Urinary bladder (tissue), 4 donors: ENCODE measurements around the gene AP4M1. TPM values are rescaled to one million over a fixed set of nuclear protein-coding genes. Genes with fewer than 3 reads are reported as not detected.

Experiments
- DNase-seq: peaks from one replicate; pipeline ENCODE4 v3.0.0-alpha.2; 2015; ENCODE audit errors: extremely low spot score
- H3K27ac ChIP-seq: one replicate; pipeline ENCODE4 v1.5.1; 2013; ENCODE audit warnings: low read depth, mild to moderate bottlenecking, moderate library complexity
- H3K36me3 ChIP-seq: one replicate; pipeline ENCODE4 v1.6.1; 2013; ENCODE audit warnings: mild to moderate bottlenecking, moderate library complexity; ENCODE audit not compliant: insufficient read depth
- H3K4me1 ChIP-seq: one replicate; pipeline ENCODE4 v1.6.1; 2013; ENCODE audit warnings: mild to moderate bottlenecking, moderate library complexity; ENCODE audit not compliant: insufficient read depth
- H3K4me3 ChIP-seq: one replicate; pipeline ENCODE4 v1.5.1; 2013; ENCODE audit warnings: low read depth, low read length
- WGBS: extraction: QIAGEN DNeasy Blood & Tissue Kit; methylation state at CpG from one replicate; pipeline ENCODE4 v1.1.7; 2013; 5-methylcytosine and 5-hydroxymethylcytosine counted together
- polyA plus RNA-seq: library from polyadenylated mRNA; stranded (reverse); fragments of 200-250 nt; gene quantifications from one replicate; pipeline ENCODE4 v1.2.3, GENCODE V29; 2013
- total RNA-seq: library from RNA; depleted of rRNA; stranded (reverse); fragments of >200 nt; gene quantifications from one replicate; pipeline ENCODE4 v1.2.3, GENCODE V29; 2014
- donor health status: healthy with polysubstance abuse.
- donor health status: healthy.

AP4M1 gene
- total and polyA plus RNA-seq, 2 donors = 13.9 to 23.9 TPM

GRCh38 chr7:100091411-100092181 is 9.8 kb upstream of the AP4M1 start:
- Histone ChIP-seq H3K4me3 (no peak overlapping the region), H3K4me1 (no peaks in the 10 kb centered on the region), H3K36me3 (peaks cover 2% of the 10 kb centered on the region), H3K27ac (no peak overlapping the region)
- no peak for DNase-seq
- 50% methylated on average over 19 of the region's 19 CpGs for WGBS

DNA sequence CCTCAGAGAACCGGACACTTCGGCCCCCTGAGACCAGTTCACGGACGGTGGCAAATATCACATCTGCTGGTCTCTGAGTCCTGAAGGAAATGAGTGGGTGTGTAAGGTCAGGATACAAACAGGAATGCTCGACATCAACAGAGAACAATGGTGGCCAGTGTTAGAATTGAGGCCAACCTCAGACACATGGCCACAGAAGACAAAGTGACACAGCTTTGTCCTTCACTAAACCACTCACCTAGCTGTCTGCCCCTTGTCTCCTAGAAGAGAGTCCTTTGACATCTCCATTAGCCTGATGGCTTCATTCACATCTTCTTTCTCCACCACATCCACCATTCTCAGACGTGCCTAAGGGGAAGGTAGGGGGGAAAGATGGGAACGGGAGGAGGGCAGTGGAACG is 8.4 kb upstream of the AP4M1 start:
- Histone ChIP-seq H3K4me1 (no peaks in the 10 kb centered on the region), H3K4me3 (no peak overlapping the region), H3K36me3 (peaks cover 2% of the 10 kb centered on the region), H3K27ac (no peak overlapping the region)
- 49% methylated on average over 8 of the region's 8 CpGs for WGBS
- no peak for DNase-seq

DNA sequence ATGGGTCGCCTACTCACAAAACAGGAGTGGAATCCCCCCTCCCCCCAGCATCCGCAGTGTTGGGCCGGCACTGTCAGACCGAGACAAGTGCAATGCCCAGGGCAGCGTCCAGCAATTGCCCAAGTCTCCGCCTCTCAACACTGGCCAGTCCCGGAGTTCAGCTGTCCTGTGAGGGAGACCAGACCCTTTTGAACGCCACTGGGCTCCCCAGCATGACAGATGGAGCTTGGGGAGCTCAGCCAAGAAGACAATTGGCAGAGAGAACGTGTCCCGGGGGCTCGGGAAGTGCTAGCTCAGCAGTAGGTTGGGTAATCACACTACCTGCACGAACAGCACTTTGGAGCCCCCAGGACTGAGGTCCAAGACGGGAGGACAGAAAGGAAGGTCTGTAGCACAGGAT is 7.9 kb upstream of the AP4M1 start:
- Histone ChIP-seq H3K4me3 (no peak overlapping the region), H3K36me3 (peaks cover 2% of the 10 kb centered on the region), H3K27ac (no peak overlapping the region), H3K4me1 (no peaks in the 10 kb centered on the region)
- no peak for DNase-seq
- 39% methylated on average over 13 of the region's 13 CpGs for whole genome bisulfite sequencing

DNA sequence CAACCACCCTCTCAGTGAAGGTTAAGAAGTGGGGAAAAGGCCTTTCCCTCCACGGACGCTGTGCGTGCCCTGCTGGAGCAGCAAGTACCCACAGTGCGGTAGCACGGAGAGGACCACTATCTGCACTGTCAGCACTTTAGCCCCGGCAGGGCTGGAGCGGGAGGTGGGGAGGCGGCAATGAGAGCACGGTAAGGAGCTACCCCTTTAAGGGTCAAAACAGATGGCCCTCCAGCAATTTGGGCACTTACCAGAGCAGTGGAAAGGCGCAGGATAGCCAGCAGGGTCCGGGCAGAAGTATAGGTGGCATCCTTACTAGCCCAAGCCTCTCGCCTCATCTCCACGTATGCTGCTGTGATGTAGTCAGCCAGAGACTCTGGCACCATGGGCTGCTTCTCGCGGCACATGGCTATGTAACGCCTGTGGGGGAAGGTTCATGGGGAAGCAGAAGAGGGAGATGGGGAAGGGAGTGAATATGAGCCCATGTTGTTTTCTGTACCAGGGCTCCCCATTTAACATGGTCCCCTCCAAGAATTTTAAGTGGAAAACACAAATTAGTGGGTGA is 7.4 kb upstream of the AP4M1 start:
- Histone ChIP-seq H3K4me3 (no peak overlapping the region), H3K4me1 (no peaks in the 10 kb centered on the region), H3K36me3 (peaks cover 2% of the 10 kb centered on the region), H3K27ac (no peak overlapping the region)
- no peak for DNase-seq
- 78% methylated on average over 16 of the region's 16 CpGs for WGBS

GRCh38 chr7:100095289-100095688 is 6.2 kb upstream of the AP4M1 start:
- no peaks in the 10 kb centered on the region for H3K4me1 ChIP-seq
- no peak for DNase-seq
- H3K4me3 ChIP-seq = no peak overlapping the region
- WGBS = 83% methylated on average over 9 of the region's 9 CpGs
- no peak overlapping the region for H3K27ac ChIP-seq
- H3K36me3 ChIP-seq = peaks cover 2% of the 10 kb centered on the region

DNA sequence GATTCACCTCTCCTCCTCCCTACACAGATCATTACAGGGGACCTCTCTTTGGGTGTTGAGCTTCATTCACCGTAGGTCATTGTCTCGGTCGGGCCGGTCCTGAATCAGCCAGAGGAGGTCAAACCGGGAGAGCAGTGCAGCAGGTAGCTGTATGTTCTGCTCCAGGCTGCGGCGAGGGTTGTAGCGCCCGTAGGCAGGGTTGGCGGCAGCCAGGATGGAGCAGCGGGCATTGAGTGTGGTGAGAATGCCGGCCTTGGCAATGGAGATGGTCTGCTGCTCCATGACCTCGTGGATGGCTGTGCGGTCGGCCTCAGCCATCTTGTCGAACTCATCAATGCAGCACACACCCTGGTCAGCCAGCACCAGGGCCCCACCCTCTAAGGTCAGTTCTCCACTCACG is 5.7 kb upstream of the AP4M1 start:
- 92% methylated on average over 17 of the region's 17 CpGs for WGBS
- H3K4me3 ChIP-seq = no peak overlapping the region
- H3K36me3 ChIP-seq = peaks cover 2% of the 10 kb centered on the region
- DNase-seq = no peak
- no peak overlapping the region for H3K27ac ChIP-seq
- H3K4me1 ChIP-seq = no peaks in the 10 kb centered on the region

DNA sequence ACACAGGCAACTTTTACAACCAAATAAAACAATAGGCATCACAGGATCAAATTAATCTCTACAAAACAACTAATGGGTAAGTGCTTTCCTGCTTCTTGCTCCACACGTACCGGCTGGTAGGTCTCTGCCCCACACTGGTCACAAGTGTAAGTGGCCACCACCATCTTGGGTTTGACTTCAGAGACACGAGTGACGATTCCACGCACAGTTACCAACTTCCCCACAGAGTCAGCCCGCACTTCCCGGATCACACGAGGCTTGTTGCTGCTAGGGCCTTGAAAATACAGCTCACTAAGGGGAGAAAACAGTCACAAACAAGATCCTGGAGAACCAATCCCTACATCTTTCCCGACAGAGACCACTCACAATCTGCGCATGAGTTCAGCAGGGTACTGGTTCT is 2.5 kb upstream of the AP4M1 start:
- no peak overlapping the region for H3K27ac ChIP-seq
- peaks cover 2% of the 10 kb centered on the region for H3K36me3 ChIP-seq
- WGBS = 82% methylated on average over 10 of the region's 10 CpGs
- no peaks in the 10 kb centered on the region for H3K4me1 ChIP-seq
- H3K4me3 ChIP-seq = no peak overlapping the region
- no peak for DNase-seq

DNA sequence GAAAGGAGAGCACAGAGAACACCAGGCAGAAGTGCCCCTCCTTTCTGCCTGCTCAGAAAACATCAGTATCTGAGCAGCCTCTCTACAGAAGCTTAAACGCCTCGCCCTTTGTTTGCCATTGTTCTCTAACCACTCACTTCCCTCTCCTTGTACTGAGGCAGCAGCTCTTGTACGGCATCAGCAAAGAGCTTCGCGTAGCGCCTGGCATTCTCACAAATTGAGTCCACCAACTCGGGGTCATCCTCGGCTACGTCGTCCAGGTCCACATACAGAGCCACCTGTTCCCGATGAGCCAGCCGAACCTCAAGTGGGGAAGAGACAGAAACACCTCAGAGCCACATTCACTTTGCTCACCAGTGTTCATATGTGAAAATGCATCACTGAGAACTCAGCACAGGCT is 2.0 kb upstream of the AP4M1 start:
- Histone ChIP-seq H3K36me3 (peaks cover 2% of the 10 kb centered on the region), H3K27ac (no peak overlapping the region), H3K4me1 (no peaks in the 10 kb centered on the region), H3K4me3 (peak overlapping the region; percentile 74)
- no peak for DNase-seq
- 62% methylated on average over 12 of the region's 12 CpGs for WGBS

- peak; percentile 85 for DNase-seq
- WGBS = under 1% methylated on average over 61 of the region's 61 CpGs
- peak overlapping the region; percentile 78 for H3K27ac ChIP-seq
- H3K4me1 ChIP-seq = no peaks in the 10 kb centered on the region
- peaks cover 2% of the 10 kb centered on the region for H3K36me3 ChIP-seq
- H3K4me3 ChIP-seq = peak overlapping the region; percentile 74
Measured at GRCh38 chr7:100100420-100101015, 925 bp upstream of the AP4M1 start.

DNA sequence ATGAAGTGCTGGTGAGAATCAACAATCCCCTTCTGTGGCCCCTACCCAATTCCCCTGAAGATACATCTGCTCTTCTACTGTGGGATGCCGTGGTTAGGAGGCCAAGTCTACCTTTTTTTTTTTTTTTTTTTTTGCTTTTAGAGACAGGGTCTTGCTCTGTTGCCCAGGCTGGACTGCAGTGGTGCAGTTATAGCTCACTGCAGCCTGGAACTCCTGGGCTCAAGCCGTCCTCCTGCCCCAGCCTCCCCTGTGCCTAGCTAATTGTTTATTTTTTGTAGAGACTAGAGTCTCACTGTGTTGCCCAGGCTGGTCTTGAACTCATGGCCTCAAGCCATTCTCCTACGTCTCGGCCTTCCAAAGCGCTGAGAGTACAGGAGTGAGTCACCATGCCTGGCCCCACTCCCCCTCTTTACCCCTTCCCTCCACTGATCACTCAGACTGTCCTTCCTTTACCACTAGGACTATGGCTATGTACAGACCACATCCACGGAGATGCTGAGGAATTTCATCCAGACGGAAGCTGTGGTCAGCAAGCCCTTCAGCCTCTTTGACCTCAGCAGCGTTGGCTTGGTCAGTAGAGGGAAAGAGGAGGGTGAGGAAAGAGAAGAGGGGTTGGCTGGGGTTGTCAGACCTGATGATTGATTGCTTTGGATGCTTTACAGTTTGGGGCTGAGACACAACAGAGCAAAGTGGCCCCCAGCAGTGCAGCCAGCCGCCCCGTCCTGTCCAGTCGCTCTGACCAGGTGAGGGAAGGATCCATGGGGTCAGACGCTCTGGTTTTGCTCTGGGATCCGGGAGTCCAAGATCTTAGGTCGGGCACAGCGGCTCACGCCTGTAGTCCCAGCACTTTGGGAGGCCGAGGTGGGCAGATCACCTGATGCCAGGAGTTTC is 1.8 kb downstream of the AP4M1 start:
- no peak overlapping the region for H3K27ac ChIP-seq
- no peak overlapping the region for H3K4me3 ChIP-seq
- no peak for DNase-seq
- peaks cover 4% of the 10 kb centered on the region for H3K36me3 ChIP-seq
- no peaks in the 10 kb centered on the region for H3K4me1 ChIP-seq
- 83% methylated on average over 17 of the region's 17 CpGs for WGBS

DNA sequence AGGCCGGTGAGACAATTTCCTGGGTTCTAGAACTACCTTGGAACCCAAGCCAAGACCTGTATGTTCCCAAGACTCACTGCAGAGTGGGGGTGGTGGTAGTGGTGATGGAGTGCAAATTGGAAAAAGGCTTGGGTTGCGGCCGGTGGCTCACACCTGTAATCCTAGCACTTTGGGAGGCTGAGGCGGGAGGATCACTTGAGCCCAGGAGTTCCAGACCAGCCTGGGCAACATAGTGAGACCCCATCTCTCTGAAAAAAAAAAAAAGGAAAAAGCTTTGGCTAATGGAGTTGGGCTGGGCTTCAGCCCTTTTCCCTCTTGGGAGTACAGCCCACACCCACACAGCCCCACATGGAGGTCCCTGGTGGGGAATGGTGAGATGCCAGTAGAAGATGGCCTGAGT is 4.1 kb downstream of the AP4M1 start:
- Histone ChIP-seq H3K4me3 (no peak overlapping the region), H3K27ac (no peak overlapping the region), H3K36me3 (peaks cover 4% of the 10 kb centered on the region), H3K4me1 (no peaks in the 10 kb centered on the region)
- WGBS = 95% methylated on average over 4 of the region's 4 CpGs
- no peak for DNase-seq

- Histone ChIP-seq H3K36me3 (peaks cover 4% of the 10 kb centered on the region), H3K4me1 (no peaks in the 10 kb centered on the region), H3K27ac (no peak overlapping the region), H3K4me3 (no peak overlapping the region)
- DNase-seq = no peak
- 83% methylated on average over 17 of the region's 17 CpGs for WGBS
Measured at GRCh38 chr7:100106633-100107032, 5.2 kb downstream of the AP4M1 start.

DNA sequence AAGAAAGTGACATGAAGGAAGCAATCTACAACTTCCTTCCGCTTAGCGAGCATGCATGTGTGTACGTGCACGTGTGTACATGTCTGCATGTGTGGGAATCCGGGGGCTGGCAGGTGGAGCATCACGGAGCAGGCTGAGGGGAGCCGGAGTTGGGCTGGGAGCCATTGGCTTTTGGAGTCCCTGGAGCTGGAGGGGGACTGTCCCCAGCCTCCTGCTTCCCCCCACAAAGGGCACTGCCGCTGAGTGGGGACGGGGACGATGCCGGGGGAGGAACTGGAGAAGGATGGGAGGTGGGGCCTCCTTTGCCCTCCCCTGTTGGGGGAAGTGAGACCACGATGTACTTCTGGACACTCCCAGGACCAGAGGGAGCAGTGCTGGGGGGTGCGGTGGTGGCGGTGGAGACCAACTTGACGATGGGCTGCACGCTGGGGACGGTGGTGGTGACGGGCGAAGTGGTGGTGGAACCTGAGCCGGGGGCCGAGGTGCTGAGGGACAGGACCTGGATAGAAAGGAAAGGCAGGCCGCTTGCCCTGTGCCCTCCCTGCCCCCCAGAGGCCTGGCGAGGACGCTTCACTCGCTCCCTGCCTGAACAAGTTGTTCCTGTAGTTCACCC is 5.8 kb downstream of the AP4M1 start:
- Histone ChIP-seq H3K36me3 (peaks cover 4% of the 10 kb centered on the region), H3K4me1 (no peaks in the 10 kb centered on the region), H3K27ac (no peak overlapping the region), H3K4me3 (no peak overlapping the region)
- 83% methylated on average over 25 of the region's 25 CpGs for WGBS
- DNase-seq = no peak
